ENCODE data around the gene TSEN2. TPM values are rescaled to one million over a fixed set of nuclear protein-coding genes. Genes with fewer than 3 reads are reported as not detected.
A peak's percentile ranks its signal among the peaks of the same experiment; 100 is the strongest.

Gene TSEN2
- total RNA-seq, 1 donor from 2014 or later = 33.3 TPM

GRCh38 chr3:12439161-12439940, 44.9 kb upstream of the TSEN2 start:
- Mint-ChIP-seq H3K36me3 (ENCODE audit: insufficient read depth) (peaks cover 3% of the 10 kb centered on the region), H3K27ac (no peak overlapping the region), H3K27me3 (no peaks in the 10 kb centered on the region), H3K4me3 (ENCODE audit: low read depth) (no peak overlapping the region), H3K4me1 (ENCODE audit: low read depth) (peaks cover 15% of the 10 kb centered on the region), H3K9me3 (ENCODE audit: low read depth) (no peaks in the 10 kb centered on the region)
- no peak for DNase-seq (ENCODE audit: low spot score, unreplicated experiment)
- TF ChIP-seq CTCF (IDR thresholded peaks at IDR 0.05; ENCODE audit: unreplicated experiment) = no peak

DNA sequence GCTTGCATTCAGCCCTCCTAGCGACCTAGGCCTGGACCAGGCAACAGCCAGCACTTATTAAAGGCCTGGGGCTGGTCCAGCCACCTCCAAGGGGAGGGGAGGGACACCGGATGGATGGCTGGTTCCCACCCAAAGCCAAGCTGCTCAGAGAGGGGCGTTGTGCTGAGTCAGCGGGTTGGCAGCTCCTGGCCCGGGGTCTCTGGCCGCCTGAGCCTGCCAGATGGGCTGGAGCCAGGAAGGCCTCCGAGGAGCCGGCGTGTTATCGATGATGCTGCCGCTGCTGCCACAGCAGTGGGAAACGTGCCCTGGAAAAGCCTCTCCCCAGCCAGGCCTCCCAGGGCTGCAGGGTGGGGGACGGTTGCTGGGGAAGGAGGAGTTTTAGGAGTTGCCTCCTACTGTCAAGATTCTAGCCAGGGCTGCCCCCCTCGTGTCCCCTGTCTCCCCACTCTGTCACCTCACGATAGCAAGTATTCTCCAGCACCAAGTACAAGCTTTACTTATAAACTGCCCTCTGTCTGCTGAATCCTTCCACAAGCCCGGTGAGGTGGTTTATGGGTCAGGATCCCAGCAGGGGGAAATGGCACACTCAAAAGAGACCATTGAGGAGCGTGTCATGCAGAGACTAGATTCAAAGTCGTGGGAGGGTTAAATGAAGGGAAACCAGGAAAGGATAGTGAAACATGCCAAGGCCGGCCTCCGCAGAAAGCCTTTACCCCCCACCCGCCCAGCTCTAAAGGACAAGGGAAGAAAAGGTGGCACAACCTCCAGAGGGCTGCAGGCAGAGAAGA, 43.2 kb upstream of the TSEN2 start:
- TF ChIP-seq CTCF (IDR thresholded peaks at IDR 0.05; ENCODE audit: unreplicated experiment) = no peak
- H3K36me3 Mint-ChIP-seq (ENCODE audit: insufficient read depth) = no peaks in the 10 kb centered on the region
- H3K27ac Mint-ChIP-seq = no peak overlapping the region
- H3K9me3 Mint-ChIP-seq (ENCODE audit: low read depth) = no peaks in the 10 kb centered on the region
- H3K4me3 Mint-ChIP-seq (ENCODE audit: low read depth) = no peak overlapping the region
- H3K4me1 Mint-ChIP-seq (ENCODE audit: low read depth) = peaks cover 31% of the 10 kb centered on the region
- DNase-seq (ENCODE audit: low spot score, unreplicated experiment) = no peak
- H3K27me3 Mint-ChIP-seq = no peaks in the 10 kb centered on the region

- H3K4me3 Mint-ChIP-seq (ENCODE audit: low read depth) = no peak overlapping the region
- no peaks in the 10 kb centered on the region for H3K9me3 Mint-ChIP-seq (ENCODE audit: low read depth)
- no peaks in the 10 kb centered on the region for H3K27me3 Mint-ChIP-seq
- no peak for DNase-seq (ENCODE audit: low spot score, unreplicated experiment)
- H3K36me3 Mint-ChIP-seq (ENCODE audit: insufficient read depth) = no peaks in the 10 kb centered on the region
- TF ChIP-seq CTCF (IDR thresholded peaks at IDR 0.05; ENCODE audit: unreplicated experiment) = no peak
- H3K27ac Mint-ChIP-seq = peak overlapping the region; percentile 51
- peaks cover 32% of the 10 kb centered on the region for H3K4me1 Mint-ChIP-seq (ENCODE audit: low read depth)
Measured at GRCh38 chr3:12442654-12443501, 41.4 kb upstream of the TSEN2 start.

DNA sequence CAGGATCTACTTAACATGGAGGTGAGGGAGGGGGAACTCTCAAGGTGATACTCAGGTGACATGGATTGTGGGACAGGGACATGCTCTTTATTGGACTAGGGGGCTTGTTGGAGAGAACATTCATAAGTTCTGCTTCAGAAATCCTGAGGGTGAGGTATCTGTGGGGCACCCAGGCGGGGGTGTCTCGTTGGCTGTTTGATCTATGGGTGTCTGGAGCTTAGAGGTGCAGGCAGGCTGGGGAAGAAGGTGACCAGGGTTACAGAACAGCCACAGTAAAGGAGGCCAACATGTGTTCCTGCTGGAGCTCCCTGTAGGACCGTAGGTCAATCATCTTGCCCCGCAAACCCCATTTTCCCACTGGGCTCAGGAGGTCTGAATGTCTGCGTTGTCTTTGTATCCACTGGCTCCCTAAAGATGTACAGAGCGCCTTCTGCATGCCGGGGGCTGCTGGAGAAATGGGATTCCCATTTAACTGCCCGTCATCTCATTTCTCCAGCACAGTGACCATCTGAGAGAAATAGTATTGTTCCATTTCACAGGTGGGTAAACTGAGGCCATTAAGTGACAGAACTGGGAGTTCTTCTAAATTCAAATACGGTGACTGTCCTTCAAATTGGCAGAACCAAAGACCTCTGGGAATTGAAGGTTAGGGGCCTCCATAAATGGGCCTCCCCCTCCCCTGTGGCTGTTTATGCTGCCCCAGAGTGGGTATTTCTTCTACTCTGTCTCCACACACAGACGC, 40.3 kb upstream of the TSEN2 start:
- no peaks in the 10 kb centered on the region for H3K27me3 Mint-ChIP-seq
- DNase-seq (ENCODE audit: low spot score, unreplicated experiment) = no peak
- no peak for TF ChIP-seq CTCF (IDR thresholded peaks at IDR 0.05; ENCODE audit: unreplicated experiment)
- H3K4me1 Mint-ChIP-seq (ENCODE audit: low read depth) = peaks cover 32% of the 10 kb centered on the region
- H3K36me3 Mint-ChIP-seq (ENCODE audit: insufficient read depth) = no peaks in the 10 kb centered on the region
- H3K27ac Mint-ChIP-seq = peak overlapping the region; percentile 95
- peak overlapping the region; percentile 1 for H3K4me3 Mint-ChIP-seq (ENCODE audit: low read depth)
- H3K9me3 Mint-ChIP-seq (ENCODE audit: low read depth) = no peaks in the 10 kb centered on the region
